GM18508 (cell line): ENCODE data around the gene FBXO22.
"Not testable (repeated sequence)": the region's sequence is repeated elsewhere in the genome, so short reads cannot be mapped to it uniquely, and the experiment has no call there.

Experiments
- ATAC-seq: cut with Tn5 transposase; IDR thresholded peaks from one replicate; pipeline ENCODE4 v1.9.1; 2021; ENCODE audit warnings: moderate number of reproducible peaks; ENCODE audit not compliant: insufficient read depth, unreplicated experiment

The FBXO22 gene

DNA sequence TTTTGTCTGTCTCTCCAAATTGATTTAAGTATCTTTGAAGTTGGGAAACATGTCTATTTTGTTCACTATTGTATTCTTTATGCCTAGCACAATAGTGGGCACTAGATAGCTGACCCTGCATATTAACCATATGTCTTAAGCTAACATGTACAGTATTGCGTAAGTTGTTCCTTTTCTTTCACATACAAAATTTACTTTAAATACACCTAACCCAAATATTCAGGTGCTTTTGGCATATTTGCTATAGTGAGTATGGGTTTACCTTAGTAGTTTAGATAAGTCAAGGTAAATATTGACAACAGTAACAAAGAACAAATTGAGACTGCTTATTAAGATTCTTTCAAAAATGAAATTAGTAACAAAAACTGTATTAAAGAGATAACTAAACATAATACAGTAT lies 57.7 kb downstream of the FBXO22 start:
- ATAC-seq: no peak

DNA sequence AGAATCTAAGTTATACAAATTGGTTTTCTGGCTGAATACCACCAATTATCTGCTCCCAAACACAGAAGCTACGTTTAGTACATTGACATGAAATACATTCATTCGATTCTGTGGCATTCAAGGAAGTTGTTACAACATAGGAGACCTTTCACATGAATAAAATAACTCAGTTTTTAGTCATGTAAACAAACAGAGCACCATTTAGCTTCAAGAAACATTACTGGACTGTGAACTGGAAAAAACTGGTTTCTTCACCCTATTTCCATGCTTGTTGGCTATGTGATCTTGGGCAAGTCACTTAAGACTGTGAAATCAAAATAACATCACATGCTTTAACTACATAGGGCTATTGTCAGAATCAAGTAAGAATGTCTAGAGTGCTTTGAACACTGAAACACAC lies 62.4 kb downstream of the FBXO22 start:
- no peak for ATAC-seq

DNA sequence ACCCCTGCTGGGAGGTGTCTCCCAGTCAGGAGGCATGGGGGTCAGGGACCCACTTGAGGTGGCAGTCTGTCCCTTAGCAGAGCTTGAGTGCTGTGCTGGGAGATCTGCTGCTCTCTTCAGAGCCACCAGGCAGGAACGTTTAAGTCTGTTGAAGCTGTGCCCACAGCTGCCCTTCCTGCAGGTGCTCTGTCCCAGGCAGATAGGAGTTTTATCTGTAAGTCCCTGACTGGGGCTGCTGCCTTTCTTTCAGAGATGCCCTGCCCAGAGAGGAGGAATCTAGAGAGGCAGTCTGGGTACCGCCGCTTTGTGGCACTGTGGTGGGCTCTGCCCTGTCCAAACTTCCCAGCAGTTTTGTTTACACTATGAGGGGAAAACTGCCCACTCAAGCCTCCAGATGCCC lies 73.1 kb downstream of the FBXO22 start:
- ATAC-seq: not testable (repeated sequence)

DNA sequence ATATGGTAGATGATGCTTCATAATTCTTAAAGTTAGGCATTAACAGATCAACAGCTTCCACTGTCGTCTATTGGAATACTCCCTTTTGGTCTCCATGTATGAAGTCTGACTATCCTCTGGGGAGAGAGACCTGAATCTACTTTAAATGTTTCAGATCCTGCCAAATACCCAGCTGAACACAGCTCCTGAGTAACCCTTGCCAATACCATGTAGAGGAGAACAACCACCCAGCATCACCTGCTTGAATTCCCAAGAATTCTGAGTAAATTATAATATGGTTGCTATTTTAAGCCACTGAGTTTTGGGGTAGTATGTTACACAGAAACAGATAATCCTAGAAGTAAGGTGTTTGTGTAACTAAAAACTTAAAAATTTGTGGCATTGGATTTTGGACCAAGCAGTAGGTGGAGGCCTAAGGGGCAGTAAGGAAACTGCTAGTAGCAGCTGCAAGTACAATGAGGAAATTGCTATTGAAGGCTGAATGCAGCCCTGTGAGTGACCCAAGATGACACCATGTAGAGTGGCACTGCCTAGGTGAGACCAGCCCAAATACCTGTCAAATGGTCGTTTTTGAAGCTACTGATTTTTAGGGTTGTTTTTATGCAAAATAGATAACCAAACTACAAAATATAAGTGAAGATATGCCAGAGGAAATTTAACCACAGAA lies 77.6 kb downstream of the FBXO22 start:
- ATAC-seq: no peak

DNA sequence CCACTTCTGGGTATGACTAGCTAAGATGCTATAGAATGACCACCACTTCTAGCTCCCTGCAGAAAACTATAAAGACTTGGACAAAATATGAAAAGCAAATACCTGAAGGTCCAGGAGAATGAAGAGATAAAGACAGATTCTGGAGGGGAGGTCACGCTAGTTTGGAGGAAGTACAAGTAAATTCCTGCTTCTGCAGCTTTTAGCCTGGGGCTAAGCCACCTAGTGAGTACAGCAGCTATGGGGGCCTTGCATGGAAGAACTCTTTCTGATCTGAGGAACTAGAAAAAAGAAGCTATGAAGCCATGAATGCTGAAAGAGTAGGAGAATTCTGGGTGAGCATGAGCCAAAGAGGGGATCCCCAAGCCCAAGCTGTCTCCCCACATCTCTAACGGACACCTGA lies 78.8 kb downstream of the FBXO22 start:
- no peak for ATAC-seq

DNA sequence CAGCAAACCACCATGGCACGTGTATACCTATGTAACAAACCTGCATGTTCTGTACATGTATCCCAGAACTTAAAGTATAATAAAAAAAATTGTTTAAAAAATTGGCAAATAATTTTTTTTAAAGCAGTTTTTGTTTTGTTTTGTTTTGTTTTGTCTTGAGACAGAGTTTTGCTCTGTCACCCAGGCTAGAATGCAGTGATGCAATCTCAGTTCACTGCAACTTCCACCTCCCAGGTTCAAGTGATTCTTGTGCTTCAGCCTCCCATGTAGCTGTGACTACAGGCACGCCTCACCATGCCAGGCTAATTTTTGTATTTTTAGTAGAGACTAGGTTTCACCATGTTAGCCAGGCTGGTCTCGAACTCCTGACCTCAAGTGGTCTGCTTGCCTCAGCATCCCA lies 81.0 kb downstream of the FBXO22 start:
- not testable (repeated sequence) for ATAC-seq

DNA sequence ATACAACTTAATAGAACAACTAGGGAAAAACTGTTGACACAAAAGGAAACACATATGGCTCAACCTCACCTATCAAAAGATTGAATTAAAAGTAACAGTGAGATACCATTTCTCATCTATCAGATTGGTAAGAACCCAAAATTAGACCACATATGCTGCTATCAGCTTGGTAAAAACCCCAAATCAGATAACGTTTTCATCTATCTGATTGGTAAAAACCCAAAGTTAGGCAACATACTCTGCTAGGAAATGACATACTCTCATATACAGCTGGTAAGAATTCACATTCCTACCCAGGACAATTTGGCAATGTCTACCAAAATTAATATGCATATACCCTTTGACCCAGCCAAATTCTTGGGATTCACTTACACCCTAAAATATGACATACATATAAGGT lies 82.3 kb downstream of the FBXO22 start:
- no peak for ATAC-seq

DNA sequence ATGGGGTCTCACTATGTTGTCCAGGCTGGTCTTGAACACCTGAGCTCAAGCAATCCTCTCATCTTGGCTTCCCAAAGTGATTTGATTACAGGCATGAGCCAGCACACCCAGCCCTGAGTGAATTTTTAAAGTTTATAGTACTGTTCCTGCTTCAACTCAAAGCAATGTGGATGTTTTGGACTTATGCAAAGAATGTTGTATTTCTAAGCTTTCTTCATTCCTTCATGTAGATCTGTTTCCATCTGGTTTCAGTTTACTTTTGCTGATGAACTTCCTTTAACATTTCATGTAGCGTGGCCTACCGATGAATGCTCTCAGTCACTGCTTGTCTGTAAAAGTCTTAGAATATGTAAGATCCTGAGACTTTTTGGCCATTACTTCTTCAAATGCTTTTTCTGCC lies 85.4 kb downstream of the FBXO22 start:
- no peak for ATAC-seq

DNA sequence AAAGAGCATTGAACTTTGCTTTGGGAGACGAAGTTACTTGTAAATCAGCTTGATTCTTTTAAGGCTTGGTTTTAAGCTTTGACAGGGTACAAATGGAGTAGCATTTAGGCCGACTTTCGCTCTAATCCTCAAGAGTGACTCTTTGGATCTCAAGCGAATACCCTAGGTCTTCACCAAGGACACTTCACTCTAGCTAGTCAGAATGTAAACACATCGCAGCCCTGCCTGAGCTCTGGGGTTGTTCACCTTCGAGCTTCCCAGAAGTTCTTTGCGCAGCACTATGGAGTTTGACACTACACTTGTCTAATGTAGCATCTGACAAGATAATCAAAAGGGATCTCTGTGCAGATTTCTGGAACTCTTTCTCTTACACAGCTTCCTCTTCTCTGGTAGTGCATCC lies 86.2 kb downstream of the FBXO22 start:
- no peak for ATAC-seq
